DOHH2 (cell line): ENCODE results near the gene GSK3B.

Experiments
- CTCF ChIP-seq: fragments of 200-600 bp; sonication (generic); IDR thresholded peaks from one replicate; pipeline ENCODE4 v1.5.1; 2014; ENCODE audit warnings: antibody characterized with exemption, mild to moderate bottlenecking, low read depth, low read length; ENCODE audit not compliant: poor library complexity, severe bottlenecking
- EZH2phosphoT487 ChIP-seq: fragments of 200-600 bp; sonication (generic); IDR thresholded peaks from 2 replicates; pipeline ENCODE4 v1.6.1; 2017; ENCODE audit warnings: borderline replicate concordance, mild to moderate bottlenecking, antibody characterized with exemption, low read length, moderate library complexity, mixed read lengths

- TF ChIP-seq CTCF (no peak), EZH2phosphoT487 (no peak)
These were observed 21.3 kb downstream of the GSK3B start for GRCh38 chr3:120072867-120073525.
